Stomach (tissue), 8 donors: ENCODE measurements around the gene MSH6. TPM values are rescaled to one million over a fixed set of nuclear protein-coding genes. Genes with fewer than 3 reads are reported as not detected.

ENCODE experiments used
- polyA plus RNA-seq, 3 donors: library from polyadenylated mRNA; stranded (reverse); fragments of 200-250 nt; gene quantifications; one replicate each; pipeline ENCODE4 v1.2.3, GENCODE V29; 2013
- small RNA-seq, 4 donors: library from RNA; depleted of rRNA; stranded (forward); fragments of <200 nt; gene quantifications; one replicate each; pipeline ENCODE3, GENCODE V24; 2016
- total RNA-seq, 5 donors: library from RNA; depleted of rRNA; stranded (reverse); fragments of >200 nt; gene quantifications; one replicate each; pipeline versions ENCODE4 v1.1.0 to v1.2.3, GENCODE V29; 2014 to 2016
- donor health status: healthy with polysubstance abuse.
- donor health status: Bipolar disorder and iron deficiency.
- donor health status: healthy.

Gene MSH6
- total and polyA plus RNA-seq, 8 donors, result 5.7 to 45.7 (median 9.1) TPM

Small RNAs within 50 kb of the gene (small RNA-seq; reads per million reads assigned to genes)
- gene RF00026 (0 reads per million in 4 donors), gene RPL36AP15 (0 reads per million in 4 donors)

Other genes with a start within 250 kb of the MSH6 start
- gene KCNK12, start 212.2 kb upstream of the MSH6 start, total RNA-seq, result 1 to 10 TPM in 1 of 5 donors, not detected in 4; 3.5 TPM
- gene KCNK12, start 212.2 kb upstream of the MSH6 start, polyA plus RNA-seq, result under 1 TPM in 2 of 3 donors, not detected in 1; 0.06 to 0.10 TPM
- 100 to 1,000 TPM in 1 of 5 donors, 10 to 100 TPM in 3, 1 to 10 TPM in 1; 7.6 to 120 (median 69.0) TPM for gene FBXO11, start 123.4 kb downstream of the MSH6 start, total RNA-seq
- gene FBXO11, start 123.4 kb downstream of the MSH6 start, polyA plus RNA-seq, result 10 to 100 TPM; 12.7 to 18.5 (median 16.3) TPM